Stimulated activated CD8-positive, alpha-beta memory T cell treated with anti-CD3 and anti-CD28 coated beads, Interleukin-7, amount 100 ng/mL, for 24 hours (primary cell): ENCODE results near the gene PREX1.

ENCODE experiments used
- DNase-seq: peaks from one replicate; pipeline ENCODE4 v3.0.0-alpha.2; 2020; ENCODE audit warnings: low read depth

PREX1 gene

DNA sequence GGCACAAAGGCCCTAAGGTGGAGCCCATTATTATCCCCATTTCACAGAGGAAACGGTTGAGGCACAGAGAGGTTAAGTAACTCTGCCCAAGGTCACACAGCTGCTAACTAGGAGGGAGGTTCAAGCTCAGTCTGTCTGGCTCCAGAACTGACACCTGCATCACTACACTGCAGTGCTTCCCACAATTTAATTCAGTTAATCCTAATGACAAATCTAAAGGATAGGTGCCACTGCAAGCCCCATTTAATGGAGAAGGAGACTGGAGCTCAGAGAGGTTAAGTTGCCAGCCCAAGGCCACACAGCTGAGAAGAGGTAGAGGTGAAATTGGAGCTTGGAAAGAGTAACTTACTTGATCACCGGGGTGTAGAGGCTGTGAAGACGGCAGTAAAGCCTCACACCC is 148.8 kb downstream of the PREX1 start:
- no peak for DNase-seq

DNA sequence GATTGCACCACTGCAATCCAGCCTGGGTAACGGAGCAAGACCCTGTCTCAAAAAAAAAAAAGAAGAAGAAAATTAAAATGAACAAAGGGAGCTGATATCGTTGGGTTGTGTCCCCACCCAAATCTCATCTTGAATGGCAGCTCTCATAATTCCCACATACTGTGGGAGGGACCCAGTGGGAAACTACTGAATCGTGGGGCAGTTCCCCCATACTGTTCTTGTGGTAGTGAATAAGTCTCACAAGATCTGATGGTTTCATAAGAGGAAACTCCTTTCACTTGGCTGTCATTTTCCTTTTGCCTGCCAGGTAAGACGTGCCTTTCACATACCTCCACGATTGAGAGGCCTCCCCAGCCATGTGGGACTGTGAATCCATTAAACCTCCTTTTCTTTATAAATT is 149.4 kb downstream of the PREX1 start:
- no peak for DNase-seq

GRCh38 chr20:48676795-48677460 is 150.9 kb downstream of the PREX1 start:
- no peak for DNase-seq

GRCh38 chr20:48676125-48676524 is 151.7 kb downstream of the PREX1 start:
- DNase-seq: no peak

GRCh38 chr20:48674461-48674860 is 153.3 kb downstream of the PREX1 start:
- DNase-seq: no peak

GRCh38 chr20:48673507-48673906 is 154.3 kb downstream of the PREX1 start:
- no peak for DNase-seq

DNA sequence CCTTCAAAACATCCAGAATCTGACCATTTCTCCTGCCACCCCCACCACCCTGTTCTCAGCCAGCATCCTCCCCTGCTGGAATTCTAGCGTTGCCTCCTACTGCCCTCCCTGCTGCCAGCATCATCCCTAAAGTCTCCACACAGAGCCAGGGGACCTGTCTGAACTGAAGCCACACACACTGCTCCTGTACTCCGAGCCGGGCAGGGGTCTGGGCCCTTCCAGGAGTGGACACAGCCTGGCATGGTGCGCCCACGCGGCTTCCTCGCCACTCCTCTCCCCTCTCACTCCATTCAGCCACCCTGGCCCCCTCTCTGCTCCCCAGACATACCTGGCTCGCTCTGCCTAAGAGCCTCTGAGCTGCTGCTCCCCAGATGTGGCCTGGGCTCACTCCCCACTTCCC is 155.5 kb downstream of the PREX1 start:
- DNase-seq: no peak

GRCh38 chr20:48671141-48671540 is 156.7 kb downstream of the PREX1 start:
- DNase-seq: no peak

DNA sequence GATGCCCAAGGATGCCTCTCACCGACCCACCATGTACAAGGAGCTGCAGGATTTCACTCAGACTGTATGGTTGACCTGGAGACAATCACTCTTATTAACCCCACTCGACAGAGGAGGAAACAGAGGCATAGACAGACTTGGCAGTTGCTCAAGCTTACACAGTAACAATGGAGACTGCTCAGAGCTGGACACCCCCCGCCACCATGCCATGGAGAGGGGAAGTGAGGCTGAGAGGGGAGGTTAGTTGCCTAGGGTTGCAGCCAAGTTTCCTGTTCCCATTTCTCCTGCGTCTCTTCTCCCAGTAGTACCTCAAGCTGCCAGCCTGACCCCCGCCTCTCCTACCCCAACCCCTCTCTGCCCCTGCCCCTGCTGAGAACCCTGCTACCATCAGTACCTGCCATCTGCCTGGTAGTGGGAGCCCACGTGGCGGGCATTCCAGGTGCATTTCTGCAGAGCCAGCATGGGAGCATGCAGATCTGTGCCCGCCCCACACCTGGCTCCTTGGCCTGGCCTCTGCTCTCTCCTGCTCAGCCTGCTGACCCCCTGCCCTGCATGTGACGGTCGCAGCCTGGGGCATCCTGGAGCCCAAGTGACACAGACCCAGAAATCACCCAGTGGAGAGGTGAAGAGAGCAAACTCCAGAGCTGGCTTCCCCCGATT is 157.7 kb downstream of the PREX1 start:
- no peak for DNase-seq

DNA sequence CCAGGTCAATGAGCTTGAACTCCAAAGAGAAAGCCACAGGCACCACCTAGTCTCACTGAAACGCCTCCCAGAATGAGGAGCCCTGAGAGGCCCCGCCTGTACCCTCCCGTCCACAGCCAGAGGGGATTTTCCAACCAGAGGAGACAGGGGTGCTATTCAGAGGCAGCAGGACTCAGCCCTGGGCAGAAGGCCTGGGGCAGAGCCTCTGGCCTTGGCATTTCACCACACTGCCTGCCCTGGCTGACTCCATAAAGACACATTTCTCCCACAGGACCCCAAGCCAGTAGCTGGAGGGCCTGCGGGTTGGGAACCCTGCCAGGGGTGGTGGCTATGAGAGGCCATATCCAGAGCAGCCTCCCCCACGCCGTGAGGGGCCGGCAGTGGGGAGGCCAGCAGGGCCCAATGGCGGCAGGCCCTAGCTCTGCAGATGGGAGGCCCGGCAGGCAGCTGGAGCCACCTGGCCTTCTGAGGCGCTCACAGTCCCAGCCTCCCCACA is 159.3 kb downstream of the PREX1 start:
- no peak for DNase-seq

DNA sequence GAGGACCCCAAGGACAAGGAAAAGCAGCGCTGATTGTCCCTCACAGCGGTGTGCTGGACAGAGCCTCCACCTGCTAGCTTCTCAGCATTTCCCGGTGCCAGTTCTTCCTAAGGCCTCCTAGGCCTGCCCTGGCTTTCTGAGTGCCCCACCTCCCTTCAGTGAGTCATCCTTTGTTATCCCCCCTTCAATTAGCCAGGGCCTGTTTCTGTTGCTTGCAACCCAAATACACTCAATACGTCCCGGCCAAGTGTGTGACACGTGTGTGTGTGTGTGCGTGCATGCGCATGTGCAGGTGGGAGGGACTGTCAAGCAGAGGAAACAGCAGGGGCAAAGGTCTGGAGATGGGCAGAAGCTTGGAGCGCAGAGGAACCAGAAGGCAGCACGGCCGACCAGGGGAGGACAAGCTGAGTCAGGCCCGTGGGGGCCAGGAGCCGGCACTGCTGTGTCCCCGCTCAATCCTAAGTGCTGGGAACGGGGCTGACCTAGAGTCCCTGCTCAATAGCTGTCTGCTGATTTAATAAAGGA is 159.8 kb downstream of the PREX1 start:
- DNase-seq: no peak

GRCh38 chr20:48667481-48667880 is 160.3 kb downstream of the PREX1 start:
- no peak for DNase-seq

DNA sequence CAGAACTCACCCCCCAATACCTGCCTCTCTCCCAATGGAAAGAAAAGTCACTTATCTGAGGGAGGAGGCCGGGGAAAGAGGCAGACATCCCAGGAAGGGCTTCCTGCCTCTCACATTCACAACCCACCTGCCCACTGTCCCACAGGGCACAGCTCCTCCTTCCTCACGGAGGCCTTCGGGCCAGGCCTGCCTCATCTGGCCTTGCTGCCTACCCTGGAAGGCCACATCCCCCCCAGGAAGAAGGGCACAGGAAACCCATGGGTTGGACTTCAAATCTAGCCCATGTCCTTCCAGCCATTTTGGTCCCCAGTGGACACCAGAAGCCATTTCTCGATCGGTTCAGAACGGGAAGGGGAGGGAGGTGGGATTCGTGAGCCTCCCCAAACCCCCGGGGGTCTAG is 162.0 kb downstream of the PREX1 start:
- DNase-seq: no peak

- no peak for DNase-seq
These were observed 165.1 kb downstream of the PREX1 start for GRCh38 chr20:48662711-48663110.

GRCh38 chr20:48661575-48662455 is 166.0 kb downstream of the PREX1 start:
- DNase-seq: no peak

DNA sequence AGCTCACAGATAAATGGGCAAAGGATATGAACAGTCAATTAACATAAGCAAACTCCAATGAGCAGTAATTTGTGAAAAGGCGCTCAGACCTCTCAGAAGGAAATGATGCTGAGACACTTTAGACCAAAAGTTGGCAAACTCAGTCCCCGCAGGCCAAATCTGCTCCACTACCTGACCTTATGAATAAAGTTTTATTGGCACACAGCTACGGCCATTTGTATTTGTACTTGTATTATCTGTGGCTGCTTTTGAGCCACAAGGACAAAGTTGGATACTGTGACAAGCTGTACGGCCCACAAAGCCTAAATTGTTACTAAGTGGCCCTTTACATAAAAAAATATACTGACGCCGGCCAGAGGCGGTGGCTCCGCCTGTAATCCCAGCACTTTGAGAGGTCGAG is 167.0 kb downstream of the PREX1 start:
- DNase-seq: no peak

DNA sequence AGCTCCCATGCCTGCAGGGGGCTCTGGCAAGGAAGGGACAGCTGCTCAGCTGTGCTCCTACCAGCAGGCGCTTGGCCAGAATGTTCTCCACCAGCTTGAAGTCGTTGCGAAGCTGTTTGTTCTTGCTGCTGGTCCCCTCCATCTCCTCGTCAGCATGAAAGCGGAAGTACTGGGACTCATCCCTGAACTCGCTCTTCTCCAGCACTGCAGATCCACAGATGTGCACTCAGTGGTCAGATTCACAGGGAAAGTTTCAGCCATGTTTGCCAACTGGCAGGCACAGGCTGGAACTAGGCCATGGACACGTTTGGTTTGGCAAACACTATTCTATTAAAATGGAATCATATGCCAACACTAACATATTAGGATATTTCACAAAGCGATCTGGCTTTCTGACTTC is 167.9 kb downstream of the PREX1 start:
- no peak for DNase-seq

DNA sequence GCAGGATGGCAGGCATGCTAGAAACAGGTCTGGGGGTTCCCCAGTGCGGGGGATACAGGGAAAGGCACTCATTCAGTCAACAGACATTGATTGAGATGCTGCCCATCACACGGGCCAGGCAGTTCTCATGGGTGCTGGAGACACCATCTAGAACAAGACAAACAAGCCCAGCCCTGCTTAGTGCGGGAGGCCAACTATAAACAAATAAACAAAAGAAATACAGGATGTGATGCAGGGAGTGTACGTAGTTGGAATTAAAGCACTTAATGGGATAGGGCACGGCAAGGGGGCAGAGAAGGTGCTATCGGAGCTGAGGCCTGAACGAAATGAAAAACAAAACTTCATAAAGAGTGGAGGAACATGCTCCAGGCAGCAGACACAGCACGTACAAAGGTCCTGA is 169.3 kb downstream of the PREX1 start:
- DNase-seq: no peak

DNA sequence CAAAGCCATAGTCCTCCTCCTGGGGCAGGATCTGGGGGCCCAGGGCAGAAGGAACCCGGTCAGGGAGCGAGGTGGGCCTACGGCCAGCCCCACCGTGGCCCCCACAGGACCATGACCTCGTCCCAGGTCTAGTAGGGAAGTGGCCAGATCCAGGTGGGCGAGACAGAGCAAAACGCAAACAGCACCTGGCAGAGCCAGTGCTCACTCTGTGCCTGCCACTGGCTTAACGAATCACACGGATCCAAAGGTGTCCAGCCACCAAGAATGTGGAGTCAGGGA is 169.7 kb downstream of the PREX1 start:
- DNase-seq: no peak

DNA sequence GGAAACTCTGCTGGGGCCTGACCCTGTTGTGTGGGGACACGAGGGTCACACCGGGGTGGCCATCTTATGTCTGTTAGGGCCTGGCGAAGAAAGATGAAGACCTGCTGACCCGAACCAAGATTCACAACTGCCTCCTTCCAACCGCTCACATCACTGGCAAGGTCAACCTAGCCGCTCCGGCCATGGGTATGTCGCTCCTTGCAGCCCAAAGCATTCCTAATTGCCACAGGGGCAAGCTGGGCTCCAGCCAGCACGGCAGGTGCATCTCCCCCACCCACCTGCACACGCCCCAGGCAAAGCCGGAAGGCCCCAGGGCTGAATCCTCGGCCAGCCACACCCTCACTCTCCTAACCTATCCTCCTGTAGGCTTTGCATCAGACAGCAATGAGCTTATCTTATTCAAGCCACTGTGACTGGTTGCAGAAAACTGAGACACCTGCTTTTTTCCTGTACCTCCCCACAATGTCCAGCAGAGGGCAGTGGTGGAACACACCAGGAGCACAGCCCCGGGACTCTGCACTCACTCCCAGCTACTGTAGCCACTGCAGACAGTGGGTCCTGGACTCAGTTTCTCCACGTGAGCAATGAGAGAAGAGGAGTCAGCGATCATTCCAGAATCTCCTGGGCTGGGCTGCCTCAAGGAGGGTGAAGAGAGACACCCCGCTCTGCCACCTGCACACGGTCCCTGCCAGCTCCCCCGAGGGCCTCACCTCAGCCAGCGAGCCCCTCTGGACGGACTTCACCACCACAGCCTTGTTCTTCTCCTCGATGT is 170.2 kb downstream of the PREX1 start:
- peak; percentile 30 for DNase-seq

DNA sequence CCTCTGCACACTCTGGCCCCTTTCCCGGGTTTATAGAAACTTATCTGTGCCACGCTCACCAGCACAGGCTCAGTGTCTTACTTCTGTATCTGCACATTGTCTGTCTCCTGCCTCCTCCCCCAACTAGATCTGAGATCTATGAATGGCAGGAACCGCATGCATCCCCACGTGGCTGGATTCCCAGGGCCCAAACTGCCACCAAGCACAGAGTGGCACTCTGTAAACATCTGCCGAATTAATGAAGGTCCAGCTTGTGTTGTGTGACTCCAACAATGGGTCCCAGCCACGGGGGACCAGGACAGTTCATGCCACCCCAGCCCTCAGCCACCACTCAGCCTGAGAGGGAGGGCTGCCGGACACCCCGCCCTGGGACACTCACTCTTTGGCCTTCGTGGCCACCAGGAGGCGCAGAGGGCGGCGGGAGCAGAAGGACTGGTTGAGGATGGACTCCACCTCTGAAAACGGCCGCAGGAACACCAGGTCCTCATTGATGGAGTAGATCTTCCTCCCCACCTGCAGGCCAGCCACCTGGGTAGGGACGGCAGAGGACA is 171.1 kb downstream of the PREX1 start:
- DNase-seq: no peak

DNA sequence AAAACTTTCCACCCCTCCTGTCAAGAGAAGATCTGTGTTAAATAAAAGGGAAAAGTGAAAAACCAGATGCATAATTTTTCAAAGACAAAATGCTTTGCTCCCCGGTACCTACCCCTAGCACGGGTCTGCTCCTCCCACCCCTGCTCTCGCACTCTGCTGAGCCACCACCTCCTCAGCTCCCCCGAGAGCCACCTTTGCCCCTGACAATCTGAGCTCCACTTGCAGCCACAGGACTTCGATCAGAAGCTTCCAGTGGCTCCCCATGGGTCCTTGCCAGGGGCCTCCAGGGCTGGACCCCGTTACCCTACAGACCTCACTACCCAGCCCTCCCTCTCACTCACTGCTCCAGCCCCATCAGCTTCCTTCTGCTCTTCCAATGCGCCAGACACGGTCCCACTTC is 171.7 kb downstream of the PREX1 start:
- DNase-seq: no peak
